HepG2 (cell line): Measurements from ENCODE around the gene TAGLN2. TPM values are rescaled to one million over a fixed set of nuclear protein-coding genes. Genes with fewer than 3 reads are reported as not detected.

Experiments
- CEBPB ChIP-seq: IDR thresholded peaks from 2 replicates; pipeline ENCODE4 v1.6.1; 2011; ENCODE audit warnings: low read depth, low read length, improper control_type of control experiment, borderline replicate concordance
- HNF4G ChIP-seq, 2 experiments: sonication (generic) in 1 of 2; formaldehyde crosslinking in 1 of 2; IDR thresholded peaks; 2 replicates each; pipeline versions ENCODE4 v1.4.0 to v1.6.1; 2011 to 2020; ENCODE audit warnings: borderline replicate concordance in 2 of 2, low read depth in 2 of 2, mild to moderate bottlenecking in 2 of 2, low read length in 1 of 2, missing genetic modification reagents in 1 of 2, moderate library complexity in 1 of 2
- IRF9 ChIP-seq: sonication (generic); formaldehyde crosslinking; IDR thresholded peaks from 2 replicates; pipeline ENCODE4 v1.8.0; 2022; ENCODE audit warnings: missing genetic modification reagents, mild to moderate bottlenecking, borderline replicate concordance
- ZBTB40 ChIP-seq, 2 experiments: fragments of 450-650 bp in 1 of 2; sonication (generic) in 1 of 2; formaldehyde crosslinking in 1 of 2; IDR thresholded peaks; 2 replicates each; pipeline versions ENCODE4 v1.6.1 to v1.8.0; 2016 to 2022; ENCODE audit warnings: antibody characterized with exemption in 1 of 2, mild to moderate bottlenecking in 1 of 2, missing genetic modification reagents in 1 of 2
- polyA plus RNA-seq, 8 experiments: library from polyadenylated mRNA; depleted of rRNA in 3 of 8; stranded (reverse) in 7 of 8; unstranded in 1 of 8; fragments of >200 nt; fragmentation: Illumina TruSeq in 4 of 8; extraction: Trizol in 4 of 8; gene quantifications; 2 replicates each; pipeline versions ENCODE4 v1.2.1 to v1.2.3, GENCODE V29; 2011 to 2016; ENCODE audit warnings: low read depth in 4 of 8, missing spikeins in 1 of 8, mixed read lengths in 1 of 8; ENCODE audit not compliant: insufficient read depth in 1 of 8
- total RNA-seq, 5 experiments: library from RNA; depleted of rRNA; stranded (reverse); fragments of >200 nt; fragmentation: Illumina TruSeq; extraction: Trizol; gene quantifications; 2 replicates each; pipeline ENCODE4 v1.2.3, GENCODE V29; 2016; ENCODE audit warnings: low read depth in 1 of 5

TAGLN2 gene
- total and polyA plus RNA-seq, 2 of the 13 experiments (the other 11 are each of a cell fraction or from before 2014, with no cell fraction given), result 6.7 to 17.2 TPM

- TF ChIP-seq ZBTB40 (IDR thresholded peaks at IDR 0.05), result no peak
- TF ChIP-seq ZBTB40 (CRISPR knock-in tag; IDR thresholded peaks at IDR 0.05), result no peak
- TF ChIP-seq CEBPB, result no peak
- no peak for TF ChIP-seq IRF9 (CRISPR knock-in tag)
- TF ChIP-seq HNF4G (IDR thresholded peaks at IDR 0.05; ENCODE audit: borderline replicate concordance, low read depth, low read length), result no peak
- no peak for TF ChIP-seq HNF4G (CRISPR knock-in tag; IDR thresholded peaks at IDR 0.05; ENCODE audit: borderline replicate concordance, low read depth)
Observed at GRCh38 chr1:159974350-159974965, 49.2 kb upstream of the TAGLN2 start (continued).
